Sigmoid colon (tissue), 4 donors: ENCODE measurements around the gene NEK4.

Experiments
- CTCF ChIP-seq, 4 experiments: fragments of 450-650 bp in 3 of 4; fragments of 200-600 bp in 1 of 4; IDR thresholded peaks; one replicate each; pipeline ENCODE4 v1.5.1; 2016 to 2019; ENCODE audit warnings: antibody characterized with exemption in 4 of 4, mild to moderate bottlenecking in 3 of 4, moderate library complexity in 2 of 4
- EP300 ChIP-seq, 4 donors: sonication (generic); formaldehyde crosslinking; IDR thresholded peaks; one replicate each; pipeline ENCODE4 v1.6.1; 2017; ENCODE audit warnings: antibody characterized with exemption in 4 of 4
- POLR2A ChIP-seq, 2 donors: fragments of 450-650 bp; IDR thresholded peaks; one replicate each; pipeline ENCODE4 v1.6.1; 2016; ENCODE audit warnings: antibody characterized with exemption in 2 of 2, mild to moderate bottlenecking in 2 of 2, moderate library complexity in 2 of 2
- POLR2AphosphoS5 ChIP-seq, 4 donors: sonication (generic); formaldehyde crosslinking; IDR thresholded peaks; one replicate each; pipeline ENCODE4 v1.6.1; 2017; ENCODE audit warnings: antibody characterized with exemption in 4 of 4

GRCh38 chr3:52769786-52770455 is 819 bp downstream of the NEK4 start:
- TF ChIP-seq POLR2AphosphoS5 (IDR thresholded peaks at IDR 0.05) = no peak
- no peak for TF ChIP-seq CTCF (IDR thresholded peaks at IDR 0.05)
- TF ChIP-seq POLR2A (IDR thresholded peaks at IDR 0.05) = no peak
- TF ChIP-seq EP300 (IDR thresholded peaks at IDR 0.05) = no peak
